SU-DHL-6 (cell line): ENCODE results near the gene SMAD2.

ENCODE experiments used
- H2AFZ ChIP-seq: fragments of 200-600 bp; sonication (generic); 2 replicates; pipeline ENCODE4 v1.6.1; 2014; ENCODE audit warnings: low read depth, mild to moderate bottlenecking, moderate library complexity, mixed read lengths, antibody characterized with exemption, low read length; ENCODE audit not compliant: severe bottlenecking
- H3F3A ChIP-seq: fragments of 200-600 bp; shearing (Covaris generic); 2 replicates; pipeline ENCODE4 v1.6.0; 2016; ENCODE audit warnings: antibody characterized with exemption, mild to moderate bottlenecking; ENCODE audit not compliant: insufficient read depth
- H3K27ac ChIP-seq: fragments of 200-600 bp; sonication (generic); 2 replicates; pipeline ENCODE4 v1.5.1; 2016; ENCODE audit warnings: low read depth, mild to moderate bottlenecking, low read length, moderate library complexity, mixed read lengths
- H3K27me3 ChIP-seq: fragments of 200-600 bp; sonication (generic), shearing (Covaris generic); 2 replicates; pipeline ENCODE4 v1.6.0; 2014; ENCODE audit warnings: mild to moderate bottlenecking, low read length
- H3K36me3 ChIP-seq: fragments of 200-600 bp; sonication (generic); 2 replicates; pipeline ENCODE4 v1.6.1; 2014; ENCODE audit warnings: mild to moderate bottlenecking, low read length, mixed read lengths
- H3K4me2 ChIP-seq: fragments of 300-600, 200-600 bp; shearing (Covaris generic), sonication (generic); 2 replicates; pipeline ENCODE4 v1.6.0; 2014; ENCODE audit warnings: low read length, low read depth, mild to moderate bottlenecking; ENCODE audit not compliant: poor library complexity, severe bottlenecking
- H3K4me3 ChIP-seq: fragments of 200-600 bp; sonication (generic); 2 replicates; pipeline ENCODE4 v1.5.1; 2014; ENCODE audit warnings: antibody characterized with exemption, low read length, mild to moderate bottlenecking, mixed read lengths; ENCODE audit not compliant: insufficient read depth, poor library complexity, severe bottlenecking
- H3K79me2 ChIP-seq: fragments of 200-600 bp; sonication (generic); 2 replicates; pipeline ENCODE4 v1.6.1; 2014; ENCODE audit warnings: mild to moderate bottlenecking, low read length, moderate library complexity; ENCODE audit not compliant: insufficient read depth
- H3K9ac ChIP-seq: fragments of 200-600 bp; sonication (generic); 2 replicates; pipeline ENCODE4 v1.7.0; 2014; ENCODE audit warnings: mild to moderate bottlenecking, low read length
- H3K9me2 ChIP-seq: fragments of 200-600 bp; sonication (generic); replicated peaks from 2 replicates; pipeline ENCODE4 v1.6.1; 2014; ENCODE audit warnings: low read length; ENCODE audit not compliant: insufficient read depth
- H3K9me3 ChIP-seq: fragments of 200-600 bp; sonication (generic); 2 replicates; pipeline ENCODE4 v1.6.1; 2014; ENCODE audit warnings: low read length, mixed read lengths; ENCODE audit not compliant: insufficient read depth
- H4K20me1 ChIP-seq: fragments of 200-600 bp; sonication (generic); 2 replicates; pipeline ENCODE4 v1.6.1; 2014; ENCODE audit warnings: low read depth, mild to moderate bottlenecking, antibody characterized with exemption, low read length, moderate library complexity, mixed read lengths
- CTCF ChIP-seq: fragments of 200-600 bp; sonication (generic); IDR thresholded peaks from one replicate; pipeline ENCODE4 v1.5.1; 2017; ENCODE audit warnings: antibody characterized with exemption, mild to moderate bottlenecking, low read length, moderate library complexity; ENCODE audit not compliant: insufficient read depth, poor library complexity, severe bottlenecking
- EZH2phosphoT487 ChIP-seq: fragments of 200-600 bp; sonication (generic), shearing (Covaris generic); conservative IDR thresholded peaks from 2 replicates; pipeline ENCODE4 v1.6.1; 2018; ENCODE audit warnings: mild to moderate bottlenecking, antibody characterized with exemption, low read length, moderate library complexity, mixed read lengths

The SMAD2 gene

GRCh38 chr18:47871288-47871687 lies 59.2 kb downstream of the SMAD2 start:
- H4K20me1 ChIP-seq = peaks cover 33% of the 10 kb centered on the region
- no peak overlapping the region for H3K27ac ChIP-seq
- no peak overlapping the region for H3K4me2 ChIP-seq
- no peaks in the 10 kb centered on the region for H3K27me3 ChIP-seq
- H3K4me3 ChIP-seq = no peak overlapping the region
- H3K79me2 ChIP-seq = peaks cover 67% of the 10 kb centered on the region
- H3K9me3 ChIP-seq = no peaks in the 10 kb centered on the region
- no peaks in the 10 kb centered on the region; the same call in 1 of the 2 replicates for H3F3A ChIP-seq
- H2AFZ ChIP-seq = no peak overlapping the region
- peaks cover 43% of the 10 kb centered on the region for H3K36me3 ChIP-seq
- TF ChIP-seq CTCF = no peak
- no peak for TF ChIP-seq EZH2phosphoT487
- H3K9ac ChIP-seq = no peak overlapping the region
- H3K9me2 ChIP-seq = no peaks in the 10 kb centered on the region

GRCh38 chr18:47870605-47871004 lies 59.9 kb downstream of the SMAD2 start:
- H3K9me3 ChIP-seq = no peaks in the 10 kb centered on the region
- H2AFZ ChIP-seq = no peak overlapping the region
- H3K79me2 ChIP-seq = peaks cover 60% of the 10 kb centered on the region
- H3K4me2 ChIP-seq = no peak overlapping the region
- no peaks in the 10 kb centered on the region for H3K27me3 ChIP-seq
- peaks cover 41% of the 10 kb centered on the region for H3K36me3 ChIP-seq
- H3K9ac ChIP-seq = no peak overlapping the region
- TF ChIP-seq EZH2phosphoT487 (no peak), CTCF (no peak)
- peaks cover 26% of the 10 kb centered on the region for H4K20me1 ChIP-seq
- H3K4me3 ChIP-seq = no peak overlapping the region
- no peaks in the 10 kb centered on the region for H3K9me2 ChIP-seq
- no peak overlapping the region for H3K27ac ChIP-seq
- no peaks in the 10 kb centered on the region; the same call in 1 of the 2 replicates for H3F3A ChIP-seq

GRCh38 chr18:47868744-47869143 lies 61.7 kb downstream of the SMAD2 start:
- Histone ChIP-seq H3K36me3 (peaks cover 54% of the 10 kb centered on the region), H3F3A (no peaks in the 10 kb centered on the region; the same call in 1 of the 2 replicates), H3K27ac (no peak overlapping the region), H3K9me2 (no peaks in the 10 kb centered on the region), H3K9ac (no peak overlapping the region), H3K27me3 (no peaks in the 10 kb centered on the region), H3K79me2 (peaks cover 42% of the 10 kb centered on the region), H3K9me3 (no peaks in the 10 kb centered on the region), H3K4me2 (no peak overlapping the region), H2AFZ (no peak overlapping the region), H4K20me1 (peaks cover 15% of the 10 kb centered on the region), H3K4me3 (no peak overlapping the region)
- TF ChIP-seq CTCF (no peak), EZH2phosphoT487 (no peak)
